ENCODE data around the gene SYNJ2. TPM values are rescaled to one million over a fixed set of nuclear protein-coding genes. Genes with fewer than 3 reads are reported as not detected.

The SYNJ2 gene
- total RNA-seq, 4 donors from 2014 or later: 2.2 to 7.9 (median 3.1) TPM

DNA sequence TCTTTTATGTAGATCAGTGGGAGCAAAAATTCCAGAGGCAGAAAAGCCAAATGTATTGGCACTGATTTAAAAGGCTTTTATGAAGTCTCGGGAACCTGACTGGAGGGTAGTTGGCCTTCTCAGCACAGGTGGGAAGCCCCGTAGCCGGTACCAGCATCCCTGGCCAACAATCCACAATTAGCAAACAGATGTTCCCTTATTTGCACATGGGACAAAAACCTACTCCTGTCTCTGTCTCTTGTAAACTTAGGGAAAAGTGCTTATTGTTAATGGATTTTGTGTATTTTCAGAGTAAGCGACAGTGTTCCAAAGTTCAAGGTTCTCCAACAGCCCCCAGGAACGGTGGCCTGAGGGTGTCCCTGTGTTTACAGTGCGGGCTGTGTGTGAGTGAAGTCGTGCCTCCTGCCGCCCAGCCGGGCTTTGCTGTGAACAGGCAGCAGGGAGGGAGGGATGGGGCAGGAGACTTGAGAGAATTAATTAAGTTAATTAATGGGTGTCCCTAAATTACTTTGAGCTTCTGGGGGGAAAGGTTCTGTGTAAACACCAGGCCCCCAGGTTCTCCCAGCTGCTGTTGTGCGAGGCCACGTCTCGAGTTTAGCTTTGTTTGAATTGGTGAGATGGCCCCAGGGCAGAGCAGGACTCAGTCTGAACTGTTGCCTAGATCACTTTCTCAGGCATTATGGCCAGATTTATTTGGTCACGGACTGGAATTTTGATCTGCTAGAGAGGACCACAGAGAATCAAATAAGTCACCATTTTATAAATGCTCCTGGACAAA is 3.9 kb downstream of the SYNJ2 start:
- TF ChIP-seq, protein P1, sequence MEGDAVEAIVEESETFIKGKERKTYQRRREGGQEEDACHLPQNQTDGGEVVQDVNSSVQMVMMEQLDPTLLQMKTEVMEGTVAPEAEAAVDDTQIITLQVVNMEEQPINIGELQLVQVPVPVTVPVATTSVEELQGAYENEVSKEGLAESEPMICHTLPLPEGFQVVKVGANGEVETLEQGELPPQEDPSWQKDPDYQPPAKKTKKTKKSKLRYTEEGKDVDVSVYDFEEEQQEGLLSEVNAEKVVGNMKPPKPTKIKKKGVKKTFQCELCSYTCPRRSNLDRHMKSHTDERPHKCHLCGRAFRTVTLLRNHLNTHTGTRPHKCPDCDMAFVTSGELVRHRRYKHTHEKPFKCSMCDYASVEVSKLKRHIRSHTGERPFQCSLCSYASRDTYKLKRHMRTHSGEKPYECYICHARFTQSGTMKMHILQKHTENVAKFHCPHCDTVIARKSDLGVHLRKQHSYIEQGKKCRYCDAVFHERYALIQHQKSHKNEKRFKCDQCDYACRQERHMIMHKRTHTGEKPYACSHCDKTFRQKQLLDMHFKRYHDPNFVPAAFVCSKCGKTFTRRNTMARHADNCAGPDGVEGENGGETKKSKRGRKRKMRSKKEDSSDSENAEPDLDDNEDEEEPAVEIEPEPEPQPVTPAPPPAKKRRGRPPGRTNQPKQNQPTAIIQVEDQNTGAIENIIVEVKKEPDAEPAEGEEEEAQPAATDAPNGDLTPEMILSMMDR (IDR thresholded peaks at IDR 0.05; ENCODE audit: low read depth): no peak

DNA sequence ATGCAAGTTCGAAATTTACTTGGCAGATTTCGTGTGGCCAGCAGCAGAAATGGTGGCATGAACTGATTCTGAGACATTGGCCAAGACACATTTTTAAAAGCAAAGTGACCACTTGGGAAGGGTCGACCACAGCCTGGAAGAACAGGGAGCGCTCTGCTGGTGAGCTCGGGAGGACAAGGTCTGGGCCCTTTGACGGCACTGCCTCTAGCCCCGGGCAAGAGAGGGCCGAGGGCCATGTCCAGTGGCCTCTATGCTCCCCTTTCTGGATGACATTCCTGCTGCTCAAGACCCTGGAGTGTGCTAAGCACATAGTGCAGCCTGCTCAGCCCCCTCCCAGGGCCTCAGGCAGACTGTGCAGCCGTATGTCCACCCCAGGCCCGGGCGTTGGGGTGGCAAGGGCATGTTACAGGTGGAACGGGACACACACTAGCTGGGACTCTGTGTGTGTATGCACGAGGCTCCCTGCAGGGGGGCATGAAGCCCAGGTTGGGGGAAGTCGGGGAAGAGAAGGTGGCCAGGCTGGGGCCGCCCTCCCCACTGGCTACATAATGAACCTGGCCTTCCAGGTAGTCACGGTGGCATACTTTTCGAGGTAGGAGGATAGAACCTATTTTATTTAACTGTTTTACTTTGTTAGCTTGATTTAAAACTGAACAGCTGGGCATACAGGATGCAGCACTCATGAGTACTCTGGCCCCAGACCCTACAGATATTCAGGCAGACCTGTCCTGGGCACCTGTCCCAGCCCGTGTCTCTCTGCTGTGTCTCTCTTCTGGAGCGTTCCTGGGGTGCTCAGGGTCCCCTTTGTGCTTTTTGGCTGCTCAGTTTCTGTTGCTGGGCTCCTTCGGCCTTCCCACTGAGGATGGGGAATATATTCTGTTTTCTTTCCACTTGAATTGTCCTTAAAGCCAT is 6.4 kb downstream of the SYNJ2 start:
- TF ChIP-seq, protein P1 (IDR thresholded peaks at IDR 0.05; ENCODE audit: low read depth): no peak

DNA sequence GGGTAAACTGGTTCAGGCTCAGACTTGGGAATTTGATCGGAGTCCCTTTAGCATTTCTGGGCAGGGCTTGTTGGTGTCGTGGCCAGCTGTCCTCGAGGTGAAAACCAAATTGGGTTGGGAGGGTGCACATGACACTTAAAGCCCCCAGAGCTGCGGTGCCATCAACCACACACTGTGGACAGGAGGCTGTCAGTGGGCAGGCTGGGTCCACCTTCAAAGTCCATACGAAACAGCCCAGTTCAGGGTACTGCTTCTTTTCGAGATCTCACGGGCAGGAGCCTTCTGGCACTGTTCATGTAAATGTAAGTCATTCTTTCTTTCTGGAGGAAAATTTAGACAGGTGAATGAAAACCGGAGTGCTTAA is 7.0 kb downstream of the SYNJ2 start:
- TF ChIP-seq, protein P1 (IDR thresholded peaks at IDR 0.05; ENCODE audit: low read depth): no peak

DNA sequence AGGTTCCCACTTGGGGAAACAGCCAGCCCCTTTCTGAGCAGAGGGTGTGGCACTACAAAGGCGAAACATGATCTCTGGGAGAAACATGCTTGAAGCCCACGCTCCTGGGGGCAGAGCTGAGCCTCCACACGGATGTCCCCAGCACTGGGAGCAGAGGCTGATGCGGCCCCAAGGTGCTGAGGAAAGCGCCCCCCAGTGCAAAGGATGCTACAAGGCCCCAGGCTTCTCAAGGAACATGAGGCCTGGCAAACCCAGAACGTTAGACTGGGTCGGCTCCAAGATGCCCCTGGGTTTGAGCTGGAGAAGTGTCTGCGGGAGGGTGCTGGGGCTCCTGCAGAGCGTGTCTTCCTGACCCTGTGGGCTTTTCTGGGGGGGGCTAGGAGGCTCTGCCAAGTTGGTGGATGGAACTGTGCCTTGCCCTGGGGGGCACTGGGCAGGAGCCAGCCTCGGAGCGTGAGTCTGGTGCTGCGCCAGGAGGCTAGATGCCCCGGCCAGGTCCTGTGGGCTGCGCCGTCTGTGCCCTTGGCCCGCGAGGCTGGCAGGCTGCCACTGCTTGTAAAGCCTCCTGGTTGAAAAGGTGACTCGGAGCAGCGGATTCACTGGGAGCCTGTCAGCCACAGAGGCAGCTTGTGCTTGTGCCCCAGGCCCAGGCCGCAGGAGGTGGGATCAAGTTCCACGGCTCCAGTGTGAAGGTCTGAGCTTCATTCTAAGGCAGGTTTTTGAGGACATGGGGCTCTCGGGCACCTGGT is 8.1 kb downstream of the SYNJ2 start:
- TF ChIP-seq, protein P1 (IDR thresholded peaks at IDR 0.05; ENCODE audit: low read depth): no peak

DNA sequence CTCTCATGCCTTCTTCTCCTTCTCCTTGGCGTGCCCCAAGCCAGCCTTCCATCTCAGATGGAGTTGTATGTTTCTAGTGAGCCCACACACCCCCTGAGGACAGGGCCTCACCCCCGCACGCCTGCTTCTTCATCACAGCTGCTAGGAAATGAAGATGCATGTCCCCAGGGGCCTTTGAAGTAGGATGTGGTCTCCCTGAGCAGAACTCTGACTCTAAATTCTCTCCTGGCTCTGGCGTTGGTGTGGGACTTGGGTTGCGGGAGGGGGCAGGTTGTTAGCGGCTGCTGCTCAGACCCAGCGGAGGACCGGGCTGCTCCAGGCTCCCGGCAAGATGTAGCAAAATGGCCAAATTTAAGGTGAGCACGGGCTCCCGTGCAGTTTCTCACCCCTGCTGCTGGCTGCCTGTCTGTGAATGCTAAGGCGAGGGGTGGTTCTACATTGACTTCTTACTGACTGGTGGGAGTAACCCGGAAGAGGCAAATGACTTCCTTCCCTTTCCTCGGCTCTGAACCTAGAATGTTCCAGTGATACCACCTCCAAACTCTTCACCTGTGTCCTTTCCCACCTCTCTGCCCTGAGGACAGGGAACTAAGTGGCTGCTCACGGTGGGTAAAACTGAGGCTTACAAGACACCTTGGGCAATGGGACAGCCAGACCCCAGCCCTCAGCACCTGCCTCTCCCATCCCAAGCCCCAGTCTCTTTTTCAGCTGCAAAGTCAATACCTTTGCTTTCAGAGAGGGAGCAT is 8.8 kb downstream of the SYNJ2 start:
- TF ChIP-seq, protein P1 (IDR thresholded peaks at IDR 0.05; ENCODE audit: low read depth): no peak

DNA sequence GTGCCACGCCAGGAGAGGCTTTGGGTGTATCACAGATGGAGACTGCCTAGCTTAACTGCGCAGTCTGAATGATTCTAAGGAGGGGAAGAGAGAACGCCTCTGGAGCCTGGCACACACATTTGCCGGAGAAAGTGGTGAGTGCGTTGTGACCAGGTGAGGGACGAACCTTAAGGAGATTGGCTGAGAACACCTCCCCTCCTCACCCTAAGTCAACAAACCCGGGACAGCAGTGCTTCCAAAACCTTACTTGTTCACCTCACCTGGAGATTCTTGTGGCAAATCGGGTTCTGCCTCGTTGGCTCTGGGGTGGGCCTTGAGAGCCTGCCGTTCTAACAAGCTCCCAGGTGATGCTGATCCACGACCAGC is 9.4 kb downstream of the SYNJ2 start:
- TF ChIP-seq, protein P1 (IDR thresholded peaks at IDR 0.05; ENCODE audit: low read depth): no peak
